NB4 (cell line): Measurements from ENCODE around the gene BLVRA.
"Not testable (repeated sequence)": the region's sequence is repeated elsewhere in the genome, so short reads cannot be mapped to it uniquely, and the experiment has no call there.

Experiments
- CTCF ChIP-seq: IDR thresholded peaks from one replicate; pipeline ENCODE4 v1.5.1; 2012; ENCODE audit warnings: low read depth, low read length
- MAX ChIP-seq: IDR thresholded peaks from 2 replicates; pipeline ENCODE4 v1.6.1; 2011; ENCODE audit warnings: low read depth, low read length
- MYC ChIP-seq: IDR thresholded peaks from 2 replicates; pipeline ENCODE4 v1.6.1; 2011; ENCODE audit warnings: low read depth, low read length
- POLR2A ChIP-seq: IDR thresholded peaks from 2 replicates; pipeline ENCODE4 v1.6.1; 2011; ENCODE audit warnings: mild to moderate bottlenecking; ENCODE audit not compliant: insufficient read length; ENCODE audit errors: extremely low read depth

- TF ChIP-seq CTCF, POLR2A, MAX, MYC: not testable (repeated sequence)
Measured at GRCh38 chr7:43775255-43775654, 16.8 kb downstream of the BLVRA start.
